GM18861 (cell line): ENCODE measurements around the gene GPR183.
A peak's percentile ranks its signal among the peaks of the same experiment; 100 is the strongest.

Source experiments
- ATAC-seq: cut with Tn5 transposase; IDR thresholded peaks from one replicate; pipeline ENCODE4 v1.9.1; 2021; ENCODE audit not compliant: unreplicated experiment

Gene GPR183, protein sequence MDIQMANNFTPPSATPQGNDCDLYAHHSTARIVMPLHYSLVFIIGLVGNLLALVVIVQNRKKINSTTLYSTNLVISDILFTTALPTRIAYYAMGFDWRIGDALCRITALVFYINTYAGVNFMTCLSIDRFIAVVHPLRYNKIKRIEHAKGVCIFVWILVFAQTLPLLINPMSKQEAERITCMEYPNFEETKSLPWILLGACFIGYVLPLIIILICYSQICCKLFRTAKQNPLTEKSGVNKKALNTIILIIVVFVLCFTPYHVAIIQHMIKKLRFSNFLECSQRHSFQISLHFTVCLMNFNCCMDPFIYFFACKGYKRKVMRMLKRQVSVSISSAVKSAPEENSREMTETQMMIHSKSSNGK

DNA sequence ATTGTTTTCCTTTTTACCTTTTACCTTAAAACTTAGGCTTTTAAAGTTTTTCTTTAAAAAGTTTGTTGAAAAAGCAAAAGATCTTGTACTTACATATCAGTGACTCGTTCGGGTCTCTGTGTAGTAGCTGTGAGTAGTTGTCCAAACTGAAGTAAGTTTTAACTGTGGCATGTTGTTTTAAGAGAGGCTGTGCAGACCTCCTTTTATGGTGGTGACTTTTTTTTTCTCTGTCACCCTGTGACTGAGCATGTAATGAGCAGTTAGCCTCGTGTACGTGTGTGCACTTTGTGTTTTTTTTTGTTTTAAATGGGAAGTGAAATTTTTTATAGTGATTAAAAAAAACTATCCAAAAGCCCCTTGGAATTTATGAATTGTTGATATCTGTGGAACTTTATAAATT, at the start of gene GPR183:
GPR183 (minus strand) TSS at position 153 of the 400 bp plus-strand sequence. CDS start 11,254 bp downstream, outside the sequence.
- peak; percentile 61 for ATAC-seq

GRCh38 chr13:99356262-99357091, 49.3 kb upstream of the GPR183 start:
- peak; percentile 62 for ATAC-seq

- no peak for ATAC-seq
These were observed 48.7 kb upstream of the GPR183 start for GRCh38 chr13:99356012-99356261.

DNA sequence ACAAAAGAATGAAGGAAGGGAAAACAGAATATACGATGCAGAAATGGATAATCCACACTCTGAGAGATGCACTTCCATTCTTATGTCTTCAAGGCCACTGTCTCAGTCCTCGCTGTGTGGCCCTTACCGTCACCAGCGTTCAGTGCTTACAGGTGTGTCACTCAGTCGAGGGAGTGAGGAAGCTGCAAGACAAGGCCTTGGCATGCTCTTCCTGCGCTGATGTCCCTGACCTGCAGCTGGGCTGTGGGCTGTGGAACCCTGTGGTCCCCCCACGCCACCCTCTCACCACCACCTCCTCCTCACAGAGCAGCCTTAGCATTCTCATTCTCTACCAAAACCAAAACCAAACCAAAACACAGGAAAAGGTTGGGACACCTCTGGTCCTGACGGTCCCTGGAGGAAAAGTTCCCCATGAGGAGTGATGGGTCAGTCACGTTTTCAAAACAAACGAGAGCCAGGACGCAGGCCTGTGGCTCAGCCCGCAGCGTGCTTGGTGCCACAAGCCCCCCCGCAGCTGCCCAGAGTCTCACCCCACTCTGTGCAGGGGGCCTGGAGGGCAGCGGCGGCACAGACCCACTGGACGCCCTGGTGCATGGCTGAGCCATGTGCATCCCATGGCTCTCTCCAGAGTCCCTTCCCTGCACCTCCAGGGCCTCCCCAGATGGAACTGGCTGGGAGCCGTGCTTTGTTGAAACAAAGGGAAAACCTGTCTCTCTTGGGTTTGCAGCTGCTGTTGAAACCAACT, 48.2 kb upstream of the GPR183 start:
- ATAC-seq, result no peak

- ATAC-seq, result no peak
These were observed 47.3 kb upstream of the GPR183 start for GRCh38 chr13:99354371-99354951.

- ATAC-seq, result no peak
These were observed 46.6 kb upstream of the GPR183 start for GRCh38 chr13:99353836-99354235.

DNA sequence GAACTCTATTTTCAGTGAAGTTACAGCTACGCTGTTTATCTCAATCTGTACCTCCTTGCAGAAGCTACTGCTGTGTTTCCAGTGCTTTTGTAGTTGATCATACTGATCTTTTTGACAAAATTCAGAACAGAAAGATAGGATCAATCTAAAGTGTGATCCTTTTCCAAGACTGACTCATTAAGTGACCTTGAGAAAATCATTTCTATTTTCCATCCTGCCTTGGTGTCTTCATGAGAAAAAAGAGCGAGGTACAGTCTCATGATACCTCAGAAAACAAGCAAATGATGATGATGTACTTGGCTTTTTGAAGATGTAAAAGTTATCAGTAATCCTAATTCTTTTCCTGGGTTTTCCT, 46.0 kb upstream of the GPR183 start:
- no peak for ATAC-seq

- no peak for ATAC-seq
These were observed 45.4 kb upstream of the GPR183 start for GRCh38 chr13:99352351-99353245.

DNA sequence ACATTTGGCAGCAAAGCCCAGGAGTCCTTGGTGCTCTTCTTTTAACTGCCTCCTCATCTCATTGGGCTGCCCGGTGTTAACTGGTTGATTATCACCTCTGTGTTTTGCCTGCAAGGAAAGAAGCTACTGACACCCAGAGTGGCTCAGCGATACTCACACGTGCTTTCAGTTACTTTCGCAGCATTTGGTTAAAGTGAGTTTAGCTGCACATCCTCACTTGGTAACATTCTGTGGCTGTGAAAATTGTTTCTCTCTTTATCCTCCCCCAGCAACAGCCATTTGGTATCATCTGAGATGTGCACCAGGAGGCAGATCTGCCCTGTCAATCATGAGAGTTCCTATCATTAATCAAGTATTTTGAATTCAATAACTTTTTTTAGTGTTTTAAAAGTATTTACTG, 44.6 kb upstream of the GPR183 start:
- no peak for ATAC-seq

- no peak for ATAC-seq
These were observed 43.0 kb upstream of the GPR183 start for GRCh38 chr13:99350191-99350590.

DNA sequence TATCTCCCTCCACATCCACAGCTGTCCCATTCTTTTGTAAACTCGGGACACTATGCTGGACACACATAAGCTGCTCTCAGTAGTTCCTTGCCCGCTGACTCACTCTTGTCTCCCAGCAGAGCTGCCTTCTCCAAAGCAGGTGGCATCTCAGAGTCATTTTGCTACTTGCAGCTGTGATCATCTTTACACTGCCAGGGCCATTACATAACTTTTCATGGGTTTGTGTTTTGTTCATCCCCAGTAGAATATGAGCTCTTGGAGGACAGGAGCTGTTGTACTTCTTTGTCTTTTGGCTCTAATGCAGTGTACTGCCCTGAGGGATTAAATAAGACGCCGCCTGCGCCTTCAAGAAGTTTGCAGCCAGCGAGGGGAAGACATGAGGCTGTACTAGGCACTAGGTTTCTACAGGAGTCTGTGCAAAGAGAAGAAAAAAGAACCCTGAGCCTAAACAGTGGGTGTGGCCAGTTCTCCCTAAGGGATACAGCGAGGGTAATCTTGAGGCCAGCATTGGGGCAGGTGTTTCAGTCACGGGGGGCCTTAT, 40.8 kb upstream of the GPR183 start:
- ATAC-seq, result peak; percentile 54

GRCh38 chr13:99347335-99347878, 40.2 kb upstream of the GPR183 start:
- ATAC-seq, result peak; percentile 22

DNA sequence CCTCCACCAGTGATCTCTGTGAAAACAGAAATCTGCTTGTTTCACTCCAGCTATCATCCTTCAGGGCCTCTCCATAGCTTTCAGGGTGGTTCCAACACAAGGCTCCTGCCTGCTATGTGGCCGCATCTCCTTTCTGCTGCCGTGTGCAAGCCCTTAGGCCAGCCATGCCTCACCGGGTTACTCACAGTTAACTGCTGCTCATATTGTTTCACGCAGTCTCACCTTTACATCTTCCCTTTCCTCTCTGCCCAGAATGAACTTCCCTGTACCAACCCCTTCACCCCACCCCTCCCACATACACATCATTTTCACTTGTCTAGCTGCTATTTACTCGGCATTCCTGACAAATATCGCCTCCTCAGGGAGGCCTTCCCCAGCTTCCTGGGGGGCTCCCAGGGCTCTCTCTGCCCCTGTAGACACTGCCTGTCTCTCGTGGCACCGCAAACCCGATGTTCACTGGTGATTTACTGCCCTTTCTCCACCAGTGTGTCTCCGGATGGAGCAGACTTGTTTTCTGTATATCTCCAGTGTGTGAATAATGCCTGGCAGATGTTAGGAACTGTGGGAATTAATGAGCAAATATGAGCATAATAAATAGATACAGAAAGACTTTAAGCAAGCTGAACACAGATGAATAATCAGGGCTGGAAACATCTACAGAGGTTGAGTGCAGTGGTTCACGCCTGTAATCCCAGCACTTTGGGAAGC, 39.3 kb upstream of the GPR183 start:
- ATAC-seq, result no peak

- no peak for ATAC-seq
These were observed 38.1 kb upstream of the GPR183 start for GRCh38 chr13:99345345-99345744.

DNA sequence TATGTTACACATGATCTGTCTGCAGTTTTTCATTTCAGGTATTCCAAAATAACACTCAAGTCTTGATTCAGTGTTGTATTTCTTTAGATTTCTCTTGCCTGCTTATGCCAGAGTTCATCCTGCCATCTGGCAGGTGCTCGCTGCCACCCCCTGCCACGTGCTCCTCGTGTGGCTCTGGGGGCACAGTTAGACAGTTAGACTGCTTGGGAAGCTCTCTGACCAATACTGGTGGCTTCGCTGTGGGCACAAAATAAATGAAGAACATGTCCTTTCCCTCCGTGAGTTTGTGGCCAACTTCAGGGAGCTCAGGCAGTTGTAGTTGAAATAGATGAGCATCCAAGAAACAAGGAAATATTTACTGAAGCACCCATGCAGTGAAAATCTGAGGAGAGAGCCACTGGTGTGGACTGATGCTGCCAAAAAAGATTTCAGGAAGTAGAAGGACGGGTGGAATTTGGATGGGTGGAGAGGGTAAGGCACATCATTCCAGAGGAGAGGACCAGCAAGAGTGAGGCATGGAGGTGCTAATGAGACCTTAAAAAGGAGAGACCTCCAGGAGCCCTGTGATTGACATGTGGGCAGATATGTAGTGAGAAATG, 37.5 kb upstream of the GPR183 start:
- no peak for ATAC-seq

DNA sequence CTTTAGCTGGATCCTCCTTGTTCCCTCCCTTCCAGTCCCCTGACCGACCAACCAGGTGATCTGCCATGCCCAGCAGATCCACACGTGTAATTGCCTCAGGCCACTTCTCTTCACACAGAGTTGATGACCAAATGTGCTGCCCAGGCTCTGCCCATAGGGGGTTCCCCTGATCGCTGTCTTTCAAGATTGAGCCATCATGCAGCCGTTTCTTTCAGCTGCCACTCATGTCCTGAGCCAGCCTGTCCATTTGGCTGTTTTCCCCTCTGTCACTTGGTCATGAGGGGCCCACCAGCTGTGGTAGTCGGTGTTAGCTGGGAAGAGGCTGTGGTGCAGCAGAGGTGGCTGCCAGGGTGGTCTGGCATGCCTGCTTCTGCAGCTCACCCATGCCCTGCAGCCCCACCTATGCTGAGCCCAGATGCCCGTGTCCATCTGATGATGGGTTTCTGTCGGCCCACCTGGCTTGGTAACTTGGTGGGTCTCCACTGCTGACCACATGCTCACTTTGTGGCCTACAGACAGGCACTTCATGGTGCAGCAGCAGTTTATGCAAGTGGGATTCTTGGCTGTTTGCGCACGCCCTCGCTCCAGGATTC, 35.6 kb upstream of the GPR183 start:
- ATAC-seq, result no peak

DNA sequence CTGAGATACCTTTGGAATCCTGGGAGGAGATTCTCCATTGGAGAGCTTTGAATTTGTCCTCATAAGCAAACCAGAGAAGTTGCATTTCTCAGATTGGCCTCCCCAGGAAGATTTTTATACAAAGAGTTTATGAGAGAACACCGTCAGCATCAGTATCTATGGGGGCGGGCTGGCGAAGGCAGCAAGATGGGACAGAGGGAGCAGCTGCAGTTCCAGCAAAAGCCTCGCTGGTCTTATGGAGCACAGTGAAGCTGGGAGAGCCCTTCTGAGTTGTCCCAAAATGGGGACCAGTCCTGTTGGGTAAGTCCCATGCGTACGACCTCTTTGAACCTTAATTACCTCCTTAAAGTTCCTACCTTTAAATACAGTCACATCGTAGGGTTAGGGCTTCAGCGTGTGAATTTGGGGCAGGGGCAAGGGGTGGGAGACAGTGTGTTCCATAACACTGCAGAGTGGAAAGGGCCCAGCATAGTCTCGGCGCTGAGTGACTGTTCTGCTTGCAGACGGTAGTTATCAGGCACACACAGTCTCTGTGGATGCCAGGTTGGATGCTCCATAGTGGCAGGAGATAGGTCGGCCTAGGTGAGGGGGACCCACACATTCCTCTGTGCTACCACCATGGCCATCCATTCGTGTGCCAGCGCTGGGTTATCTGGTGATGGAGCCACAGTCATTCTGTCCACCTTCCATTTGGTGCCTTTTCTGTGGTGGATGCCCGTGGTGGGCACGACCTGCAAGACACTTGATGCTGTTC, 34.9 kb upstream of the GPR183 start:
- ATAC-seq, result no peak

DNA sequence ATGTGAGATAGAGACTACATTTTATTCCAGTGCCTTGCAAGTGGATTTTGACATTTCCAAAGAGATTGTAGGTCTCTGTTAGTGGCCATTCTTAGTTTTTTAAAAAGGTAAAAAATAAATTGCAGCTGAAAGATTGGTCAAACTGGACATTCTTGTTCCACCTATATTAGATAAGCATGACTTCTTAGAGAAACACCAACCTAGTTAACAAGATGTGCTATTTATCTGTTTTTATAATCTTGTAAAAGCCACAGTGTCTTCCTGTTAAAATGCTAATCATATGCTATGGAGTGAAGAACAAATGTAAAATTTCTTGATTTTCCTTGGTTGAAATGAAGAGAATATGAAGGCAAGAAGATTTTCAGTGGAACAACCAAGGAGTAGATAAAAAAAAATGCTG, 33.4 kb upstream of the GPR183 start:
- ATAC-seq, result no peak
